Coronary artery (tissue), 2 donors: ENCODE data around the gene TPRA1.

ENCODE experiments used
- DNase-seq: peaks from one replicate; pipeline ENCODE4 v3.0.0-alpha.2; 2017; ENCODE audit warnings: low spot score
- H3K27ac ChIP-seq, 2 donors: fragments of 200-600 bp; sonication (generic); one replicate each; pipeline ENCODE4 v1.5.1; 2016 to 2019
- H3K4me3 ChIP-seq: fragments of 200-600 bp; sonication (generic); 2 replicates; pipeline ENCODE4 v1.5.1; 2016; ENCODE audit warnings: mild to moderate bottlenecking, moderate library complexity
- CTCF ChIP-seq: fragments of 200-600 bp; sonication (generic); IDR thresholded peaks from one replicate; pipeline ENCODE4 v1.5.1; 2019; ENCODE audit warnings: antibody characterized with exemption

The TPRA1 gene

GRCh38 chr3:127615631-127616305, 25.2 kb upstream of the TPRA1 start:
- Histone ChIP-seq H3K4me3 (no peak overlapping the region), H3K27ac (no peak overlapping the region)
- no peak for TF ChIP-seq CTCF
- DNase-seq: no peak

- Histone ChIP-seq H3K4me3 (no peak overlapping the region), H3K27ac (no peak overlapping the region)
- TF ChIP-seq CTCF: no peak
- DNase-seq: no peak
Observed at GRCh38 chr3:127614928-127615589, 24.5 kb upstream of the TPRA1 start.

GRCh38 chr3:127613406-127613805, 22.9 kb upstream of the TPRA1 start:
- DNase-seq: no peak

GRCh38 chr3:127612966-127613365, 22.4 kb upstream of the TPRA1 start:
- Histone ChIP-seq H3K4me3 (no peak overlapping the region), H3K27ac (no peak overlapping the region)
- no peak for TF ChIP-seq CTCF
- no peak for DNase-seq

More at GRCh38 chr3:127613406-127613805, 22.9 kb upstream of the TPRA1 start:
- Histone ChIP-seq H3K27ac (no peak overlapping the region), H3K4me3 (no peak overlapping the region)
- TF ChIP-seq CTCF: no peak

GRCh38 chr3:127611251-127611650, 20.7 kb upstream of the TPRA1 start:
- H3K27ac ChIP-seq: no peak overlapping the region
- no peak for TF ChIP-seq CTCF
- H3K4me3 ChIP-seq: no peak overlapping the region
- no peak for DNase-seq

- DNase-seq: no peak
- no peak overlapping the region for H3K27ac ChIP-seq
- no peak for TF ChIP-seq CTCF
- H3K4me3 ChIP-seq: no peak overlapping the region
Observed at GRCh38 chr3:127610105-127610504, 19.6 kb upstream of the TPRA1 start.

- TF ChIP-seq CTCF: no peak
- DNase-seq: no peak
- Histone ChIP-seq H3K4me3 (no peak overlapping the region), H3K27ac (no peak overlapping the region)
Observed at GRCh38 chr3:127608362-127608718, 17.8 kb upstream of the TPRA1 start.
